SK-N-SH (cell line): ENCODE measurements around the gene DENND1A.

ENCODE experiments used
- EP300 ChIP-seq, 2 experiments: IDR thresholded peaks; 2 replicates each; pipeline versions ENCODE4 v1.4.0 to v1.6.1; 2012; ENCODE audit warnings: borderline replicate concordance in 1 of 2, low read depth in 1 of 2, low read length in 1 of 2
- EZH2phosphoT487 ChIP-seq: fragments of 200-600 bp; sonication (generic); IDR thresholded peaks from 2 replicates; pipeline ENCODE4 v1.6.1; 2017; ENCODE audit warnings: low read depth, mixed run types, mild to moderate bottlenecking, antibody characterized with exemption, moderate library complexity, borderline replicate concordance
- POLR2AphosphoS5 ChIP-seq: IDR thresholded peaks from 2 replicates; pipeline ENCODE4 v1.6.1; 2012; ENCODE audit warnings: low read depth, low read length
- TAF1 ChIP-seq: IDR thresholded peaks from 2 replicates; pipeline ENCODE4 v1.6.1; 2012; ENCODE audit warnings: low read depth, mild to moderate bottlenecking, low read length, moderate library complexity, borderline replicate concordance
- YY1 ChIP-seq: IDR thresholded peaks from 2 replicates; pipeline ENCODE4 v1.4.0; 2012; ENCODE audit warnings: low read depth, mild to moderate bottlenecking
- TF ChIP-seq, protein P1 (sequence below): fragments of 200-600 bp; sonication (generic); IDR thresholded peaks from 2 replicates; pipeline ENCODE4 v1.6.1; 2017; ENCODE audit warnings: antibody characterized with exemption, mild to moderate bottlenecking, moderate library complexity
- TF ChIP-seq, protein P2 (sequence below): fragments of 150-350 bp; IDR thresholded peaks from 2 replicates; pipeline ENCODE4 v1.6.1; 2017; ENCODE audit warnings: antibody characterized with exemption, low read length, low read depth, borderline replicate concordance

- TF ChIP-seq YY1 (no peak), POLR2AphosphoS5 (no peak), EP300 (IDR thresholded peaks at IDR 0.05; ENCODE audit: borderline replicate concordance in 1 of 2, low read depth in 1 of 2, low read length in 1 of 2) (no peak), TAF1 (no peak), EZH2phosphoT487 (no peak)
- TF ChIP-seq, protein P1, sequence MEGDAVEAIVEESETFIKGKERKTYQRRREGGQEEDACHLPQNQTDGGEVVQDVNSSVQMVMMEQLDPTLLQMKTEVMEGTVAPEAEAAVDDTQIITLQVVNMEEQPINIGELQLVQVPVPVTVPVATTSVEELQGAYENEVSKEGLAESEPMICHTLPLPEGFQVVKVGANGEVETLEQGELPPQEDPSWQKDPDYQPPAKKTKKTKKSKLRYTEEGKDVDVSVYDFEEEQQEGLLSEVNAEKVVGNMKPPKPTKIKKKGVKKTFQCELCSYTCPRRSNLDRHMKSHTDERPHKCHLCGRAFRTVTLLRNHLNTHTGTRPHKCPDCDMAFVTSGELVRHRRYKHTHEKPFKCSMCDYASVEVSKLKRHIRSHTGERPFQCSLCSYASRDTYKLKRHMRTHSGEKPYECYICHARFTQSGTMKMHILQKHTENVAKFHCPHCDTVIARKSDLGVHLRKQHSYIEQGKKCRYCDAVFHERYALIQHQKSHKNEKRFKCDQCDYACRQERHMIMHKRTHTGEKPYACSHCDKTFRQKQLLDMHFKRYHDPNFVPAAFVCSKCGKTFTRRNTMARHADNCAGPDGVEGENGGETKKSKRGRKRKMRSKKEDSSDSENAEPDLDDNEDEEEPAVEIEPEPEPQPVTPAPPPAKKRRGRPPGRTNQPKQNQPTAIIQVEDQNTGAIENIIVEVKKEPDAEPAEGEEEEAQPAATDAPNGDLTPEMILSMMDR, result no peak
- TF ChIP-seq, protein P2, sequence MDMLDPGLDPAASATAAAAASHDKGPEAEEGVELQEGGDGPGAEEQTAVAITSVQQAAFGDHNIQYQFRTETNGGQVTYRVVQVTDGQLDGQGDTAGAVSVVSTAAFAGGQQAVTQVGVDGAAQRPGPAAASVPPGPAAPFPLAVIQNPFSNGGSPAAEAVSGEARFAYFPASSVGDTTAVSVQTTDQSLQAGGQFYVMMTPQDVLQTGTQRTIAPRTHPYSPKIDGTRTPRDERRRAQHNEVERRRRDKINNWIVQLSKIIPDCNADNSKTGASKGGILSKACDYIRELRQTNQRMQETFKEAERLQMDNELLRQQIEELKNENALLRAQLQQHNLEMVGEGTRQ, result no peak
Measured at GRCh38 chr9:123349033-123349432, 580.9 kb downstream of the DENND1A start.
